Naive thymus-derived CD4-positive, alpha-beta T cell (primary cell): ENCODE measurements around the gene MVD. TPM values are rescaled to one million over a fixed set of nuclear protein-coding genes. Genes with fewer than 3 reads are reported as not detected.

Experiments used
- ATAC-seq: fragments of 150-1000 bp; cut with Tn5 transposase; 2 replicates; pipeline ENCODE4 v1.10.0; 2021; ENCODE audit warnings: mild to moderate bottlenecking, moderate library complexity
- CTCF ChIA-PET: fragments of 350-600 bp; sonication (Branson Sonifier 250); formaldehyde crosslinking; loops from one replicate; lab custom pipeline; 2021; ENCODE audit warnings: antibody characterized with exemption; lab: Charles Lee
- POLR2A ChIA-PET: fragments of 350-600 bp; sonication (Branson Sonifier 250); formaldehyde crosslinking; loops from one replicate; lab custom pipeline; 2021; ENCODE audit warnings: antibody characterized with exemption, inconsistent platforms; lab: Charles Lee
- DNase-seq, 9 donors: peaks; one replicate each; pipeline versions ENCODE4 v3.0.0 to v3.0.0-alpha.2; 2020 to 2022; ENCODE audit warnings: mixed read lengths in 1 of 9
- H3K27ac ChIP-seq: one replicate; pipeline ENCODE4 v1.7.0; 2013; ENCODE audit warnings: mild to moderate bottlenecking, low read depth, low read length, moderate library complexity
- H3K27me3 ChIP-seq, 2 donors: one replicate each; pipeline ENCODE4 v1.7.0; 2013; ENCODE audit warnings: low read length in 2 of 2, mild to moderate bottlenecking in 2 of 2, moderate library complexity in 2 of 2; ENCODE audit not compliant: control insufficient read depth in 2 of 2, insufficient read depth in 2 of 2
- H3K36me3 ChIP-seq, 3 experiments: 1 replicate in 2 of 3; 2 replicates in 1 of 3; pipeline ENCODE4 v1.7.0; 2013; ENCODE audit warnings: low read length in 3 of 3, mild to moderate bottlenecking in 3 of 3, moderate library complexity in 1 of 3; ENCODE audit not compliant: insufficient read depth in 3 of 3, control insufficient read depth in 2 of 3
- H3K4me1 ChIP-seq, 2 donors: one replicate each; pipeline ENCODE4 v1.7.0; 2013; ENCODE audit warnings: low read length in 2 of 2, mild to moderate bottlenecking in 2 of 2, moderate library complexity in 1 of 2; ENCODE audit not compliant: control insufficient read depth in 2 of 2, insufficient read depth in 2 of 2
- H3K4me3 ChIP-seq: 2 replicates; pipeline ENCODE4 v1.7.0; 2013; ENCODE audit warnings: mild to moderate bottlenecking, low read length
- H3K9me3 ChIP-seq, 3 experiments: 1 replicate in 2 of 3; 2 replicates in 1 of 3; pipeline ENCODE4 v1.7.0; 2013; ENCODE audit warnings: low read length in 3 of 3; ENCODE audit not compliant: control insufficient read depth in 2 of 3
- H3K27ac Mint-ChIP-seq, 9 donors: one replicate each; pipeline ENCODE4 v1.8.0; 2020 to 2022; ENCODE audit warnings: mixed read lengths in 9 of 9, mild to moderate bottlenecking in 8 of 9, moderate library complexity in 5 of 9, inconsistent platforms in 2 of 9
- H3K27me3 Mint-ChIP-seq, 5 donors: one replicate each; pipeline ENCODE4 v1.8.0; 2021 to 2022; ENCODE audit warnings: mixed read lengths in 5 of 5, mild to moderate bottlenecking in 1 of 5
- H3K36me3 Mint-ChIP-seq, 5 donors: one replicate each; pipeline ENCODE4 v1.8.0; 2020 to 2022; ENCODE audit warnings: mixed read lengths in 5 of 5, mild to moderate bottlenecking in 3 of 5, inconsistent platforms in 1 of 5
- H3K4me1 Mint-ChIP-seq, 7 donors: one replicate each; pipeline ENCODE4 v1.8.0; 2020 to 2022; ENCODE audit warnings: mixed read lengths in 7 of 7, mild to moderate bottlenecking in 3 of 7, inconsistent platforms in 1 of 7
- H3K4me3 Mint-ChIP-seq, 10 donors: one replicate each; pipeline ENCODE4 v1.8.0; 2020 to 2022; ENCODE audit warnings: mild to moderate bottlenecking in 10 of 10, mixed read lengths in 10 of 10, moderate library complexity in 6 of 10, inconsistent platforms in 2 of 10
- H3K9me3 Mint-ChIP-seq, 11 donors: one replicate each; pipeline ENCODE4 v1.8.0; 2020 to 2022; ENCODE audit warnings: mixed read lengths in 11 of 11, mild to moderate bottlenecking in 4 of 11, inconsistent platforms in 1 of 11, moderate library complexity in 1 of 11
- intact Hi-C, 2 donors: fragments of 100-400 bp; cut with micrococcal nuclease; formaldehyde crosslinking; loops; one replicate each; pipeline ENCODE4 v1.15.1; 2023
- polyA plus RNA-seq, 2 donors: library from polyadenylated mRNA; unstranded; fragments of 300-500 nt; fragmentation: Illumina TruSeq; gene quantifications; one replicate each; pipeline ENCODE4 v1.2.3, GENCODE V29; 2021
- total RNA-seq, 6 experiments: library from RNA in 5 of 6; stranded (reverse) in 5 of 6; gene quantifications; 1 replicate in 5 of 6; 2 replicates in 1 of 6; pipeline ENCODE4 v1.2.3 and lab custom pipeline; 2021 to 2026

Gene MVD
- total and polyA plus RNA-seq, 7 experiments from 2014 or later: 12.9 to 66.9 (median 41.1) TPM

DNA sequence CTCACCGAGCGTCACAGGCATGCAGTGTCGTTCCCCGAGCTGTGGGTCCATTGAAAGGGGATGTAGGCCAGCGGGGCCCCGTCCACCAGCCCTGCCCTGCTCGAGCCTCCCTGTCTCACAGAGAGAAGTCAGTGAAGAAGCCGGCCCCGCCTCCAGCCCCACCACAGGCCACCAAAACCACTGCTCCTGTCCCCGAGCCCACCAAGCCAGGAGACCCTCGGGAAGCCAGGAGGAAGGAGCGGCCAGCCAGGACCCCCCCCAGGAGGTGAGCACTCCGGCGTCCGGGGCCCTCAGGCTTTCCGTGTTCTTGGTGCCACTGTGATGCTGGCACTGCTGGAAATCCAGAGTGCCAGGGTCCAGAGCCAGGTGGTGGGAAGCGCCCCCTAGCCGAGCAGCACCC is 38.4 kb downstream of the MVD start:
- no peak overlapping the region for H3K4me3 ChIP-seq
- peaks cover 0 to 25% of the 10 kb centered on the region in 2 donors for H3K4me1 ChIP-seq
- peaks cover 0 to 14% (median 7%) of the 10 kb centered on the region in 7 donors for H3K4me1 Mint-ChIP-seq
- H3K27ac ChIP-seq: no peak overlapping the region
- no peak overlapping the region for H3K4me3 Mint-ChIP-seq
- peaks cover 0 to 23% (median 5%) of the 10 kb centered on the region in 5 donors for H3K36me3 Mint-ChIP-seq
- no peak overlapping the region for H3K27ac Mint-ChIP-seq
- POLR2A ChIA-PET: no interaction called here
- H3K9me3 ChIP-seq: no peaks in the 10 kb centered on the region
- intact Hi-C loops: no loop called here
- H3K27me3 ChIP-seq: no peaks in the 10 kb centered on the region
- ATAC-seq (no peak), DNase-seq (no peak)
- H3K27me3 Mint-ChIP-seq: no peaks in the 10 kb centered on the region
- H3K9me3 Mint-ChIP-seq: no peaks in the 10 kb centered on the region
- peaks cover 0 to 76% (median 11%) of the 10 kb centered on the region in 3 experiments for H3K36me3 ChIP-seq
- CTCF ChIA-PET: no interaction called here

GRCh38 chr16:88623858-88624257 is 39.0 kb downstream of the MVD start:
- no peaks in the 10 kb centered on the region for H3K27me3 Mint-ChIP-seq
- Histone ChIP-seq H3K27ac (no peak overlapping the region), H3K4me1 (peaks cover 0 to 31% of the 10 kb centered on the region in 2 donors), H3K9me3 (no peaks in the 10 kb centered on the region), H3K4me3 (no peak overlapping the region), H3K36me3 (peaks cover 0 to 79% (median 11%) of the 10 kb centered on the region in 3 experiments), H3K27me3 (no peaks in the 10 kb centered on the region)
- peaks cover 0 to 23% (median 5%) of the 10 kb centered on the region in 5 donors for H3K36me3 Mint-ChIP-seq
- ATAC-seq (no peak), DNase-seq (no peak)
- CTCF ChIA-PET: no interaction called here
- no peak overlapping the region for H3K4me3 Mint-ChIP-seq
- no peak overlapping the region for H3K27ac Mint-ChIP-seq
- POLR2A ChIA-PET: no interaction called here
- intact Hi-C loops: no loop called here
- H3K4me1 Mint-ChIP-seq: peaks cover 4 to 19% (median 11%) of the 10 kb centered on the region in 7 donors
- H3K9me3 Mint-ChIP-seq: no peaks in the 10 kb centered on the region

DNA sequence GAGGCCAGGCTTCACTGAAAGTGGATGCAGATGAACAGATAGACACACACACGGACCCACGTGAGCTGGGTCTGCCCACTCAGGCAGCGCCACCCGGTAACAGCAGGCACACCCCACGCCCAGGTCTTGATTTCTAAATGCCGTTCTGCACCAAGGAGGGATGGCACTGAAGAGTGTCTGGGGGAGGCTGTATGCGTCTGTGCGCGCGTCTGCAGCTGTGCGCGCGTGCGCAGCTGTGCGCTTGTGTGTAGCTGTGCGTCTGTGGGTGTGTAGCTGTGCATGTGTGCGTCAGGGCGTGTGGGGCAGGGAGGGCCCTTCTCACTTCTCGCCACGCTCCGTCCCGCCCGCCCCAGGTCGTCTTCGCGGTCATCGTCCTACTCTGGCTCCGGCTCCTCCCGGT is 40.0 kb downstream of the MVD start:
- ChIA-PET POLR2A (interaction anchor here (0.7 kb wide), 1 partner anchor 43 kb away, joined by 3 read pairs; no protein-coding TSS in a partner anchor), CTCF (no interaction called here)
- H3K27me3 Mint-ChIP-seq: no peaks in the 10 kb centered on the region
- Histone ChIP-seq H3K4me1 (peaks cover 0 to 35% of the 10 kb centered on the region in 2 donors), H3K4me3 (no peak overlapping the region), H3K36me3 (peaks cover 0 to 79% (median 9%) of the 10 kb centered on the region in 3 experiments), H3K9me3 (no peaks in the 10 kb centered on the region), H3K27ac (no peak overlapping the region), H3K27me3 (no peaks in the 10 kb centered on the region)
- peaks cover 5 to 27% (median 13%) of the 10 kb centered on the region in 7 donors for H3K4me1 Mint-ChIP-seq
- H3K36me3 Mint-ChIP-seq: peaks cover 0 to 22% (median 5%) of the 10 kb centered on the region in 5 donors
- H3K4me3 Mint-ChIP-seq: no peak overlapping the region
- no peak for ATAC-seq
- no peaks in the 10 kb centered on the region for H3K9me3 Mint-ChIP-seq
- intact Hi-C loops: no loop called here
- no peak for DNase-seq
- H3K27ac Mint-ChIP-seq: peak overlapping the region in 1 of 9 donors; percentile 26

DNA sequence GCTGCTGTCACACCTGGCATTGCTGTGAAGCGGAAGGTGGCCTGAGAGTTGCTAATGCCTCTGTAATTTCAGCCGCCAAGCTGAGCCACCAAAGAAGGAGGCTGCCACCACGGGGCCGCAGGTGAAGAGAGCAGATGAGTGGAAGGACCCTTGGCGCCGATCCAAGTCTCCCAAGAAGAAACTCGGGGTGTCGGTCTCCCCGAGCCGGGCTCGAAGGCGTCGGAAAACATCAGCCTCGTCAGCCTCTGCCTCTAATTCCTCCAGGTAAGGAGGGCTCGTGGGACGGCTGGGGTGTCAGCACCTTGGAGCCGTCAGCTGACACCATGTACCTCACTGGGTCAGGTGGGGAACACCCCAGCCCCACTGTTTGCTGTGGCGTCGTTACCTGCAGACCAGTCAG is 40.8 kb downstream of the MVD start:
- H3K36me3 ChIP-seq: peaks cover 0 to 79% (median 6%) of the 10 kb centered on the region in 3 experiments
- no peaks in the 10 kb centered on the region for H3K9me3 ChIP-seq
- ChIA-PET POLR2A (no interaction called here), CTCF (no interaction called here)
- Mint-ChIP-seq H3K27me3 (no peaks in the 10 kb centered on the region), H3K9me3 (no peaks in the 10 kb centered on the region), H3K4me1 (peaks cover 5 to 30% (median 13%) of the 10 kb centered on the region in 7 donors), H3K4me3 (no peak overlapping the region), H3K36me3 (peaks cover 0 to 23% (median 4%) of the 10 kb centered on the region in 5 donors), H3K27ac (no peak overlapping the region)
- H3K4me3 ChIP-seq: no peak overlapping the region
- no peak for DNase-seq
- H3K27me3 ChIP-seq: no peaks in the 10 kb centered on the region
- intact Hi-C loops: no loop called here
- peaks cover 0 to 35% of the 10 kb centered on the region in 2 donors for H3K4me1 ChIP-seq
- no peak overlapping the region for H3K27ac ChIP-seq
- ATAC-seq: no peak

GRCh38 chr16:88619859-88620815 is 42.8 kb downstream of the MVD start:
- Histone ChIP-seq H3K27ac (peak overlapping the region; percentile 23), H3K4me1 (peaks cover 0 to 35% of the 10 kb centered on the region in 2 donors), H3K4me3 (no peak overlapping the region), H3K27me3 (no peaks in the 10 kb centered on the region), H3K36me3 (peaks cover 0 to 86% (median 3%) of the 10 kb centered on the region in 3 experiments), H3K9me3 (no peaks in the 10 kb centered on the region)
- no peaks in the 10 kb centered on the region for H3K27me3 Mint-ChIP-seq
- H3K4me3 Mint-ChIP-seq: peak overlapping the region in 3 of 10 donors; percentile 9 to 68 (median 25)
- peak overlapping the region; percentile 41 to 93 (median 75) for H3K27ac Mint-ChIP-seq
- ATAC-seq (peak; percentile 88), DNase-seq (peak in 4 of 9 donors; percentile 24 to 43 (median 41))
- peaks cover 0 to 20% (median 4%) of the 10 kb centered on the region in 5 donors for H3K36me3 Mint-ChIP-seq
- peaks cover 5 to 34% (median 20%) of the 10 kb centered on the region in 7 donors for H3K4me1 Mint-ChIP-seq
- H3K9me3 Mint-ChIP-seq: no peaks in the 10 kb centered on the region
- intact Hi-C loops: loop anchor here in 1 of 2 donors (1.0 kb wide), 1 partner anchor 31 kb away; the partner anchor contains the start of gene CYBA
- ChIA-PET CTCF (interaction anchor here (0.6 kb wide), 1 partner anchor 574 kb away, joined by 4 read pairs; no protein-coding TSS in a partner anchor), POLR2A (interaction anchor here (0.5 to 1.3 kb wide), 4 partner anchors 13 to 57 kb away, joined by 3 to 4 read pairs (median 3); no protein-coding TSS in a partner anchor)

DNA sequence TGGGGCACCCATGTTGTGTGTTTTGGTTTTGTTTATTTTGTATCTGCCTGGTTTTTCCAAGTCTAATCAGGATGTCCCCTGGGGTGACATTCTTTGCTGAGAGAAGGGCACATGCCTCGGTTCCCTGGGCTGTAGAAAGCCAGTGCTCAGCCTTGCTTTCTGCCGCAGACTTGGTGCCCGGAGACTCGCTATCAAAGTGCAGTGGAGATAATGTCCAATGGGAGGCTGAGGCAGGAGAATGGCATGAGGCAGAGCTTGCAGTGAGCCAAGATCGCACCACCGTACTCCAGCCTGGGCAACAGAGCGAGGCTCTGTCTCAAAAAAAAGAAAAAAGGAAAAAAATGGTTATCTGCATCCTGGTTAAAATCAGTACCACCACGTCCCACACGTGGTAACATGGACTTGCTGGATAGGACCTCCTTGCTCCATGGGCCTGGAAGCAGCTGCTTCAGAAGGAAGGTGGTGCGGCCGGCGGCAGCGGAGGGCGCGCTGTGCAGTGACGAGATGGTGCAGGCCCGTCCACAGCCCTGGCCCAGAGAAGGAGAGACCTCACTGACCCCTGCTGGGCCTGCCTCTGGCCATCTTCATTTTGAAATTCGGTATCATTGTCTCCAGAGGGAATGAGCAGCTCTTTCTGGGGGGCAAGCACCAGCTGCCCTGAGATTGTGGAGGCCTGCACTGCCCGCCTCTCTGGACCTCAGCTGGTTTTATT is 43.8 kb downstream of the MVD start:
- H3K27ac ChIP-seq: peak overlapping the region; percentile 23
- H3K36me3 ChIP-seq: peaks cover 0 to 86% (median 3%) of the 10 kb centered on the region in 3 experiments
- Mint-ChIP-seq H3K4me3 (no peak overlapping the region), H3K27me3 (no peaks in the 10 kb centered on the region), H3K36me3 (peaks cover 0 to 20% (median 4%) of the 10 kb centered on the region in 5 donors), H3K4me1 (peaks cover 5 to 35% (median 20%) of the 10 kb centered on the region in 7 donors), H3K9me3 (no peaks in the 10 kb centered on the region), H3K27ac (peak overlapping the region in 7 of 9 donors; percentile 5 to 89 (median 67))
- intact Hi-C loops: no loop called here
- CTCF ChIA-PET: interaction anchor here (0.6 to 0.9 kb wide), 2 partner anchors 11 to 575 kb away, joined by 4 to 7 read pairs; no protein-coding TSS in a partner anchor
- no peak for DNase-seq
- peaks cover 0 to 35% of the 10 kb centered on the region in 2 donors for H3K4me1 ChIP-seq
- no peak overlapping the region for H3K4me3 ChIP-seq
- ATAC-seq: no peak
- POLR2A ChIA-PET: interaction anchor here (1.0 kb wide), 2 partner anchors 14 to 30 kb away, joined by 3 to 4 read pairs; no protein-coding TSS in a partner anchor
- H3K9me3 ChIP-seq: no peaks in the 10 kb centered on the region
- H3K27me3 ChIP-seq: no peaks in the 10 kb centered on the region
